K562 (cell line): ENCODE measurements around the gene RER1. TPM values are rescaled to one million over a fixed set of nuclear protein-coding genes. Genes with fewer than 3 reads are reported as not detected.

ENCODE experiments used
- ATAC-seq: fragments of 200-7000 bp; cut with Tn5 transposase; 3 replicates; pipeline ENCODE4 v1.9.1; 2020; ENCODE audit warnings: moderate library complexity
- BruUV-seq: library from RNA; stranded (reverse); fragments of 400-500 nt; replicated peaks from 2 replicates; lab custom pipeline; 2021; lab: Mats Ljungman, UMichigan
- CTCF ChIA-PET: fragments of 300-600 bp; formaldehyde crosslinking; extraction: SDS; loops from one replicate; lab custom pipeline; 2021; ENCODE audit warnings: low intra/inter-chr PET ratio; lab: Yijun Ruan, JAX
- POLR2A ChIA-PET: fragments of 300-600, 350-650 bp; sonication (Branson Sonifier 250); formaldehyde crosslinking; extraction: SDS; loops from one replicate; lab custom pipeline; 2021; ENCODE audit warnings: antibody characterized with exemption, inconsistent platforms; lab: Yijun Ruan, JAX
- DNase-seq, 4 experiments: peaks; one replicate each; pipeline versions ENCODE4 v3.0.0 to v3.0.0-alpha.2; 2011 to 2018; ENCODE audit warnings: low spot score in 3 of 4, mixed read lengths in 3 of 4; ENCODE audit errors: extremely low read depth in 1 of 4
- FAIRE-seq: peaks from 2 replicates; lab custom pipeline; 2011; peaks lifted over from hg19 to GRCh38; lab: Jason Lieb, UNC
- H2AFZ ChIP-seq: 2 replicates; pipeline ENCODE4 v1.6.0; 2011; ENCODE audit warnings: low read depth, low read length, control low read depth, inconsistent platforms
- H3K27ac ChIP-seq: fragments of 200-600 bp; 3 replicates; pipeline ENCODE4 v1.8.0; 2011; ENCODE audit warnings: low read depth, mild to moderate bottlenecking, control low read depth, inconsistent platforms, low read length, moderate library complexity, mixed read lengths; ENCODE audit errors: extremely low read depth
- H3K27me3 ChIP-seq, 2 experiments: fragments of 300-600 bp in 1 of 2; 2 replicates in 1 of 2; 3 replicates in 1 of 2; pipeline versions ENCODE4 v1.6.0 to v1.8.0; 2011; ENCODE audit warnings: inconsistent platforms in 2 of 2, low read length in 2 of 2, mild to moderate bottlenecking in 1 of 2, mixed read lengths in 1 of 2, moderate library complexity in 1 of 2; ENCODE audit not compliant: control insufficient read depth in 2 of 2, insufficient read depth in 2 of 2
- H3K36me3 ChIP-seq: fragments of 300-600 bp; 3 replicates; pipeline ENCODE4 v1.8.0; 2011; ENCODE audit warnings: mild to moderate bottlenecking, low read length, inconsistent platforms; ENCODE audit not compliant: control insufficient read depth, insufficient read depth
- H3K4me1 ChIP-seq, 2 experiments: fragments of 200-600 bp in 1 of 2; replicated peaks in 1 of 2; 2 replicates in 1 of 2; 3 replicates in 1 of 2; pipeline versions ENCODE4 v1.5.1 to v1.8.0; 2011; ENCODE audit warnings: inconsistent platforms in 2 of 2, low read length in 2 of 2, mild to moderate bottlenecking in 1 of 2, mixed read lengths in 1 of 2, moderate library complexity in 1 of 2; ENCODE audit not compliant: control insufficient read depth in 2 of 2, insufficient read depth in 2 of 2
- H3K4me2 ChIP-seq: 2 replicates; pipeline ENCODE4 v1.6.1; 2011; ENCODE audit warnings: low read length, control low read depth, inconsistent platforms, mixed read lengths; ENCODE audit not compliant: insufficient read depth
- H3K4me3 ChIP-seq: fragments of 200-600 bp; sonication (generic), shearing (Covaris generic); 2 replicates; pipeline ENCODE4 v1.5.1; 2016; ENCODE audit warnings: control low read depth, inconsistent platforms
- H3K79me2 ChIP-seq: fragments of 200-600 bp; 3 replicates; pipeline ENCODE4 v1.8.0; 2011; ENCODE audit warnings: low read length, inconsistent platforms; ENCODE audit not compliant: control insufficient read depth, insufficient read depth
- H3K9ac ChIP-seq, 2 experiments: 2 replicates each; pipeline versions ENCODE4 v1.6.0 to v1.6.1; 2011; ENCODE audit warnings: low read depth in 2 of 2, low read length in 2 of 2, control low read depth in 1 of 2, inconsistent platforms in 1 of 2, mild to moderate bottlenecking in 1 of 2, mixed read lengths in 1 of 2; ENCODE audit not compliant: insufficient read depth in 1 of 2
- H3K9me1 ChIP-seq: one replicate; pipeline ENCODE4 v1.6.0; 2011; ENCODE audit warnings: inconsistent platforms, mild to moderate bottlenecking, low read length, moderate library complexity; ENCODE audit not compliant: control insufficient read depth, insufficient read depth
- H3K9me3 ChIP-seq: replicated peaks from 2 replicates; pipeline ENCODE4 v1.5.1; 2011; ENCODE audit warnings: low read depth, low read length, inconsistent platforms; ENCODE audit not compliant: control insufficient read depth, insufficient read depth
- H4K20me1 ChIP-seq: replicated peaks from 2 replicates; pipeline ENCODE4 v1.6.1; 2011; ENCODE audit warnings: low read length, inconsistent platforms, mixed read lengths; ENCODE audit not compliant: control insufficient read depth, insufficient read depth
- ATF1 ChIP-seq, 2 experiments: fragments of 450-650 bp in 1 of 2; IDR thresholded peaks; 2 replicates each; pipeline ENCODE4 v1.6.1; 2016; ENCODE audit warnings: missing compliant biosample characterization in 1 of 2, missing genetic modification characterization in 1 of 2
- HDAC2 ChIP-seq: fragments of 450-650 bp; IDR thresholded peaks from 2 replicates; pipeline ENCODE4 v1.6.1; 2016; ENCODE audit warnings: mild to moderate bottlenecking
- HNRNPH1 ChIP-seq: fragments of 200-400 bp; formaldehyde crosslinking; optimal IDR thresholded peaks from 2 replicates; pipeline ENCODE3; 2017; ENCODE audit warnings: low read depth, mild to moderate bottlenecking, low read length, moderate library complexity
- NFIC ChIP-seq: fragments of 450-650 bp; IDR thresholded peaks from 2 replicates; pipeline ENCODE4 v1.6.1; 2017; ENCODE audit warnings: mild to moderate bottlenecking, inconsistent platforms
- POLR2H ChIP-seq: IDR thresholded peaks from 2 replicates; pipeline ENCODE4 v1.6.1; 2016; ENCODE audit warnings: missing genetic modification characterization, low read depth, mild to moderate bottlenecking, control low read depth, missing compliant biosample characterization, moderate library complexity
- RFX7 ChIP-seq: fragments of 250-450 bp; sonication (Bioruptor Pico); IDR thresholded peaks from 2 replicates; pipeline ENCODE4 v1.5.1; 2021; ENCODE audit warnings: mild to moderate bottlenecking
- ZNF324 ChIP-seq: fragments of 250-450 bp; sonication (Bioruptor Pico); IDR thresholded peaks from 2 replicates; pipeline ENCODE4 v1.4.0; 2020; ENCODE audit warnings: mild to moderate bottlenecking
- ZSCAN29 ChIP-seq: fragments of 450-650 bp; IDR thresholded peaks from 2 replicates; pipeline ENCODE4 v1.6.1; 2017
- WGBS: fragments of 100-300 bp; shearing (Covaris generic); methylation state at CpG from one replicate; pipeline ENCODE4 v1.1.6; 2016; ENCODE audit warnings: low coverage, mixed read lengths; ENCODE audit not compliant: insufficient coverage; ENCODE audit errors: missing lambda C conversion rate; 5-methylcytosine and 5-hydroxymethylcytosine counted together
- in situ Hi-C: fragments of 300-500 bp; cut with MboI; formaldehyde crosslinking; loops from 4 replicates; pipeline ENCODE4 v1.15.0; 2018; ENCODE audit warnings: inconsistent platforms, mixed read lengths
- intact Hi-C: fragments of 100-400 bp; cut with micrococcal nuclease; formaldehyde crosslinking; loops from 2 replicates; pipeline ENCODE4 v1.14.2; 2022
- polyA plus RNA-seq, 8 experiments: library from polyadenylated mRNA; depleted of rRNA in 4 of 8; stranded (reverse) in 5 of 8; unstranded in 3 of 8; fragments of >200 nt; fragmentation: Nextera tagmentation in 2 of 8; fragmentation: Illumina TruSeq in 1 of 8; extraction: Ambion mirVana in 2 of 8; extraction: Trizol in 1 of 8; gene quantifications; 2 replicates each; pipeline versions ENCODE4 v1.2.1 to v1.2.3, GENCODE V29; 2011 to 2014; ENCODE audit warnings: inconsistent platforms in 1 of 8, missing spikeins in 1 of 8
- total RNA-seq, 7 experiments: library from RNA; depleted of rRNA in 6 of 7; stranded (reverse); fragments of >200 nt in 6 of 7; fragmentation: Illumina TruSeq in 2 of 7; extraction: Trizol in 2 of 7; gene quantifications; 2 replicates each; pipeline versions ENCODE4 v1.2.1 to v1.2.3, GENCODE V29; 2011 to 2021; ENCODE audit warnings: low replicate concordance in 1 of 7

The RER1 gene
- total and polyA plus RNA-seq, 9 of the 15 experiments (the other 6 are each of a cell fraction or from before 2014, with no cell fraction given), result 19.6 to 354 (median 183) TPM

DNA sequence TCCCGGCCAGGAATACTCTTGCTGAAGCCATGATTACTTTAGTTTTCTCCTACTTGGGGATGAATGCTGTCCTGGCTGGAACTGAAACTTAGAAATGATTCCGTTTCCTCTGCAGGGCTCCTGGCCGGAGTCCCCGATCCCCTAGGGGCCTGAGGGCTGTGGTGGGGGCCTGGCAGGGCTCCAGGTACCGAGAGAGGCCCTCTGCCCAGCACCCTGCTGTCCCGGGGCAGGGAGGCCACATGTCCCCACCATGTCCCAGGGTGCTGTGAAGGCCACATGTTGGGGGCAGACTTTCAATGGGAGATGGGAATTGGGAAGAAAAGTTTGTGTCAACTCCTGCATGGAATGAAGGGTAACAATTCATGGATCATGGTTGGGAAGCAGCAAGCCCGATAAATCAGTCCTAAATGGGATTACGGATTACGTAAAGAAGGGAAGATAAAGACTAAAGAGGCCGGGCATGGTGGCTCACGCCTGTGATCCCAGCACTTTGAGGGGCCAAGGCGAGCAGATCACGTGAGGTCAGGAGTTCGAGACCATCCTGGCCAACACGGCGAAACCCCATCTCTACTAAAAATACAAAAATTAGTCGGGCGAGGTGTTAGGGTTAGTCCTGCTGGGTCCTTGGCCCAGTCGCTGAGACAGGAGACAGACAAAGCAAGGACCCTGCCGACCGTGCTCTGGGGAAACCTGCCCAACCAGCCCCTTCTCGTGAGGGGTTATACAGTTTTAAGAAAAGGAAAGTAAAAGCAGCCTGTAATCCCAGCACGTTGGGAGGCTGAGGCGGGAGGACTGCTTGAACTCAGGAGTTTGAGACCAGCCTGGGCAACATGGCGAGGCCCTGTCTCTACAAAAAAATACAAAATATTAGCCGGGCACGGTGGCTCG lies 37.8 kb upstream of the RER1 start:
- POLR2A ChIA-PET, result interaction anchor here (0.7 kb wide), 1 partner anchor 369 kb away, joined by 3 read pairs; no protein-coding TSS in a partner anchor
- Histone ChIP-seq H3K27me3 (peaks cover 88 to 96% of the 10 kb centered on the region in 2 experiments), H2AFZ (no peak overlapping the region), H3K27ac (no peak overlapping the region), H3K9me1 (no peaks in the 10 kb centered on the region), H3K79me2 (no peaks in the 10 kb centered on the region), H3K36me3 (no peaks in the 10 kb centered on the region), H3K9ac (no peak overlapping the region; a peak in 1 of 4 replicates), H4K20me1 (peaks cover 9% of the 10 kb centered on the region), H3K4me2 (no peak overlapping the region), H3K9me3 (no peaks in the 10 kb centered on the region), H3K4me1 (peaks cover 0 to 37% of the 10 kb centered on the region in 2 experiments; a peak in 1 of 5 replicates), H3K4me3 (no peak overlapping the region)
- no peak for DNase-seq
- in situ Hi-C loops, result no loop called here
- no TSS peak for BruUV-seq
- TF ChIP-seq RFX7 (CRISPR knock-in tag) (no peak), ZNF324 (CRISPR knock-in tag) (no peak), HDAC2 (no peak), POLR2H (tag) (no peak), ZSCAN29 (no peak), HNRNPH1 (no peak), ATF1 (CRISPR knock-in tag; IDR thresholded peaks at IDR 0.05) (no peak), ATF1 (tag; IDR thresholded peaks at IDR 0.05) (no peak), NFIC (peak; percentile 23; the same call in 1 of the 2 replicates)
- FAIRE-seq, result no peak
- WGBS, result 3% methylated on average over 28 of the region's 28 CpGs
- CTCF ChIA-PET, result no interaction called here
- intact Hi-C loops, result no loop called here
- no peak for ATAC-seq
